Transverse colon (tissue), 3 donors: ENCODE measurements around the gene IAH1.

ENCODE experiments used
- POLR2A ChIP-seq: fragments of 450-650 bp; IDR thresholded peaks from one replicate; pipeline ENCODE4 v1.6.1; 2016; ENCODE audit warnings: antibody characterized with exemption, mild to moderate bottlenecking, moderate library complexity
- TF ChIP-seq, protein P1 (sequence below), 5 experiments: fragments of 200-600 bp in 3 of 5; fragments of 450-650 bp in 2 of 5; sonication (generic) in 3 of 5; IDR thresholded peaks; 1 replicate in 2 of 5; 2 replicates in 3 of 5; pipeline ENCODE4 v1.5.1; 2016 to 2017; ENCODE audit warnings: antibody characterized with exemption in 5 of 5, inconsistent platforms in 3 of 5, mild to moderate bottlenecking in 2 of 5, moderate library complexity in 1 of 5

DNA sequence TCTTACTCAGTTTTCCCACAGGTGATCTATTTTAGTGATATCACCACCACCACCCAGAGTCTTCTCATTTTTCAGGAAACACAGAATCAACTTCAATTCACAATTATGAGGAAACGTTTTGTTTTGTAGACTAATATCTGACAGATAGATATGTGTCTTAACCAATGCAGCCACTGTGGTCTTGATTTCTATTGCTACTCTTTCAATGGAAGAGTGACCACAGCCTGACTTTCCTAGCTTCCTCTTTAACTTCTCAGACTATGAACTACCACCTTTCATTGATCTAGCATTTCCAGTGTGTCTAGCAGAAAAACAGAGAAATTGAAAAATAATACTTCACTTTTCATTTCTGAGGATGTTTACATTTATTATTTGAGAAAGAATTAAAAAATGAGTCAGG is 60.8 kb downstream of the IAH1 start:
- TF ChIP-seq, protein P1, sequence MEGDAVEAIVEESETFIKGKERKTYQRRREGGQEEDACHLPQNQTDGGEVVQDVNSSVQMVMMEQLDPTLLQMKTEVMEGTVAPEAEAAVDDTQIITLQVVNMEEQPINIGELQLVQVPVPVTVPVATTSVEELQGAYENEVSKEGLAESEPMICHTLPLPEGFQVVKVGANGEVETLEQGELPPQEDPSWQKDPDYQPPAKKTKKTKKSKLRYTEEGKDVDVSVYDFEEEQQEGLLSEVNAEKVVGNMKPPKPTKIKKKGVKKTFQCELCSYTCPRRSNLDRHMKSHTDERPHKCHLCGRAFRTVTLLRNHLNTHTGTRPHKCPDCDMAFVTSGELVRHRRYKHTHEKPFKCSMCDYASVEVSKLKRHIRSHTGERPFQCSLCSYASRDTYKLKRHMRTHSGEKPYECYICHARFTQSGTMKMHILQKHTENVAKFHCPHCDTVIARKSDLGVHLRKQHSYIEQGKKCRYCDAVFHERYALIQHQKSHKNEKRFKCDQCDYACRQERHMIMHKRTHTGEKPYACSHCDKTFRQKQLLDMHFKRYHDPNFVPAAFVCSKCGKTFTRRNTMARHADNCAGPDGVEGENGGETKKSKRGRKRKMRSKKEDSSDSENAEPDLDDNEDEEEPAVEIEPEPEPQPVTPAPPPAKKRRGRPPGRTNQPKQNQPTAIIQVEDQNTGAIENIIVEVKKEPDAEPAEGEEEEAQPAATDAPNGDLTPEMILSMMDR (IDR thresholded peaks at IDR 0.05) = no peak
- no peak for TF ChIP-seq POLR2A
